PC-3 (cell line): ENCODE data around the gene TRIM38. TPM values are rescaled to one million over a fixed set of nuclear protein-coding genes. Genes with fewer than 3 reads are reported as not detected.

Experiments used
- ATAC-seq: fragments of 200-7000 bp; cut with Tn5 transposase; 2 replicates; pipeline ENCODE4 v1.9.1; 2020; ENCODE audit warnings: mild to moderate bottlenecking, moderate library complexity
- BruUV-seq: library from RNA; stranded (reverse); fragments of 400-500 nt; replicated peaks from 2 replicates; lab custom pipeline; 2021; lab: Mats Ljungman, UMichigan
- CTCF ChIA-PET: fragments of 300-600 bp; sonication (Branson Sonifier 250); formaldehyde crosslinking; loops from one replicate; lab custom pipeline; 2022; ENCODE audit warnings: antibody characterized with exemption; lab: Charles Lee
- POLR2A ChIA-PET: fragments of 300-600 bp; sonication (Branson Sonifier 250); formaldehyde crosslinking; loops from one replicate; lab custom pipeline; 2022; ENCODE audit warnings: antibody characterized with exemption; ENCODE audit not compliant: unreplicated experiment; lab: Charles Lee
- DNase-seq: peaks from one replicate; pipeline ENCODE4 v3.0.0-alpha.2; 2015
- H2AFZ ChIP-seq: fragments of 300-600 bp; sonication (generic); 2 replicates; pipeline ENCODE4 v1.6.0; 2016; ENCODE audit warnings: antibody characterized with exemption, low read length
- H3F3A ChIP-seq: fragments of 300-600 bp; sonication (generic); one replicate; pipeline ENCODE4 v1.6.0; 2017; ENCODE audit warnings: antibody characterized with exemption, low read length, control low read depth, mild to moderate bottlenecking; ENCODE audit not compliant: unreplicated experiment
- H3K27ac ChIP-seq: fragments of 300-600 bp; sonication (generic); 2 replicates; pipeline ENCODE4 v1.5.1; 2016; ENCODE audit warnings: mild to moderate bottlenecking, low read length
- H3K27me3 ChIP-seq: fragments of 300-600 bp; sonication (generic); 2 replicates; pipeline ENCODE4 v1.6.1; 2016; ENCODE audit warnings: low read length, mixed read lengths
- H3K36me3 ChIP-seq: fragments of 300-600 bp; sonication (generic); 2 replicates; pipeline ENCODE4 v1.6.1; 2016; ENCODE audit warnings: low read depth, mixed run types, low read length, mixed read lengths
- H3K4me1 ChIP-seq: fragments of 300-600 bp; sonication (generic); 2 replicates; pipeline ENCODE4 v1.5.1; 2016; ENCODE audit warnings: low read length; ENCODE audit not compliant: insufficient read depth
- H3K4me2 ChIP-seq: fragments of 300-600 bp; sonication (generic); 2 replicates; pipeline ENCODE4 v1.6.0; 2016; ENCODE audit warnings: low read length
- H3K4me3 ChIP-seq: fragments of 300-600 bp; sonication (generic); 2 replicates; pipeline ENCODE4 v1.5.1; 2016; ENCODE audit warnings: mild to moderate bottlenecking, low read length, mixed read lengths
- H3K79me2 ChIP-seq: fragments of 300-600 bp; sonication (generic); 2 replicates; pipeline ENCODE4 v1.6.1; 2017; ENCODE audit warnings: low read length, mixed read lengths
- H3K9ac ChIP-seq: fragments of 300-600 bp; sonication (generic); 2 replicates; pipeline ENCODE4 v1.6.0; 2016; ENCODE audit warnings: mild to moderate bottlenecking, low read length
- H3K9me2 ChIP-seq: fragments of 300-600 bp; sonication (generic); replicated peaks from 2 replicates; pipeline ENCODE4 v1.6.1; 2016; ENCODE audit warnings: mixed run types, low read length, mixed read lengths
- H3K9me3 ChIP-seq: fragments of 300-600 bp; sonication (generic); 2 replicates; pipeline ENCODE4 v1.6.1; 2016; ENCODE audit warnings: low read length, mixed read lengths
- H4K20me1 ChIP-seq: fragments of 300-600 bp; sonication (generic); 2 replicates; pipeline ENCODE4 v1.6.1; 2016; ENCODE audit warnings: low read length, mixed read lengths
- EZH2 ChIP-seq: fragments of 300-600 bp; sonication (generic); IDR thresholded peaks from one replicate; pipeline ENCODE4 v1.6.1; 2017; ENCODE audit warnings: antibody characterized with exemption, mild to moderate bottlenecking, low read length; ENCODE audit not compliant: unreplicated experiment
- EZH2phosphoT487 ChIP-seq: fragments of 300-600 bp; sonication (generic); IDR thresholded peaks from 2 replicates; pipeline ENCODE4 v1.6.1; 2018; ENCODE audit warnings: mild to moderate bottlenecking, antibody characterized with exemption, low read length, borderline replicate concordance
- intact Hi-C: fragments of 100-400 bp; cut with micrococcal nuclease; formaldehyde crosslinking; loops from 2 replicates; pipeline ENCODE4 v1.9.0; 2023
- total RNA-seq: library from RNA; depleted of rRNA; stranded (reverse); fragments of >200 nt; gene quantifications from 2 replicates; pipeline ENCODE4 v1.2.3, GENCODE V29; 2014
- TF ChIP-seq, protein P1 (sequence below): fragments of 300-600 bp; sonication (generic); conservative IDR thresholded peaks from 2 replicates; pipeline ENCODE4 v1.5.1; 2017; ENCODE audit warnings: antibody characterized with exemption, low read depth, mild to moderate bottlenecking, low read length

TRIM38 gene
- total RNA-seq, 1 experiment from 2014 or later: 5.6 TPM

DNA sequence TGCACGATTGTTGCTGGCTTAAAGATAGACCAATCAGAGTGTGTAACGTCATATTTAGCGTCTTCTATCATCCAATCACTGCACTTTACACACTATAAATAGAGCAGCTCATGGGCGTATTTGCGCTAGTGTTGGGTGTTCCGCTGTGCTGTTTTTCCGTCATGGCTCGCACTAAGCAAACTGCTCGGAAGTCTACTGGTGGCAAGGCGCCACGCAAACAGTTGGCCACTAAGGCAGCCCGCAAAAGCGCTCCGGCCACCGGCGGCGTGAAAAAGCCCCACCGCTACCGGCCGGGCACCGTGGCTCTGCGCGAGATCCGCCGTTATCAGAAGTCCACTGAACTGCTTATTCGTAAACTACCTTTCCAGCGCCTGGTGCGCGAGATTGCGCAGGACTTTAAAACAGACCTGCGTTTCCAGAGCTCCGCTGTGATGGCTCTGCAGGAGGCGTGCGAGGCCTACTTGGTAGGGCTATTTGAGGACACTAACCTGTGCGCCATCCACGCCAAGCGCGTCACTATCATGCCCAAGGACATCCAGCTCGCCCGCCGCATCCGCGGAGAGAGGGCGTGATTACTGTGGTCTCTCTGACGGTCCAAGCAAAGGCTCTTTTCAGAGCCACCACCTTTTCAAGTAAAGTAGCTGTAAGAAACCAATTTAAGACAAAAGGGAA lies 57.9 kb downstream of the TRIM38 start:
- TF ChIP-seq, protein P1, sequence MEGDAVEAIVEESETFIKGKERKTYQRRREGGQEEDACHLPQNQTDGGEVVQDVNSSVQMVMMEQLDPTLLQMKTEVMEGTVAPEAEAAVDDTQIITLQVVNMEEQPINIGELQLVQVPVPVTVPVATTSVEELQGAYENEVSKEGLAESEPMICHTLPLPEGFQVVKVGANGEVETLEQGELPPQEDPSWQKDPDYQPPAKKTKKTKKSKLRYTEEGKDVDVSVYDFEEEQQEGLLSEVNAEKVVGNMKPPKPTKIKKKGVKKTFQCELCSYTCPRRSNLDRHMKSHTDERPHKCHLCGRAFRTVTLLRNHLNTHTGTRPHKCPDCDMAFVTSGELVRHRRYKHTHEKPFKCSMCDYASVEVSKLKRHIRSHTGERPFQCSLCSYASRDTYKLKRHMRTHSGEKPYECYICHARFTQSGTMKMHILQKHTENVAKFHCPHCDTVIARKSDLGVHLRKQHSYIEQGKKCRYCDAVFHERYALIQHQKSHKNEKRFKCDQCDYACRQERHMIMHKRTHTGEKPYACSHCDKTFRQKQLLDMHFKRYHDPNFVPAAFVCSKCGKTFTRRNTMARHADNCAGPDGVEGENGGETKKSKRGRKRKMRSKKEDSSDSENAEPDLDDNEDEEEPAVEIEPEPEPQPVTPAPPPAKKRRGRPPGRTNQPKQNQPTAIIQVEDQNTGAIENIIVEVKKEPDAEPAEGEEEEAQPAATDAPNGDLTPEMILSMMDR: no peak
- TF ChIP-seq EZH2 (no peak), EZH2phosphoT487 (no peak)
- Histone ChIP-seq H3K9ac (peak overlapping the region; percentile 93), H3K9me2 (no peaks in the 10 kb centered on the region), H3K36me3 (no peaks in the 10 kb centered on the region), H3K27ac (peak overlapping the region; percentile 90), H3K4me1 (peaks cover 27% of the 10 kb centered on the region), H3K79me2 (no peaks in the 10 kb centered on the region), H3K27me3 (no peaks in the 10 kb centered on the region), H4K20me1 (no peaks in the 10 kb centered on the region), H3K4me3 (peak overlapping the region; percentile 96), H3K9me3 (no peaks in the 10 kb centered on the region), H3K4me2 (peak overlapping the region; percentile 97), H3F3A (peaks cover 9% of the 10 kb centered on the region), H2AFZ (peak overlapping the region; percentile 73)
- ChIA-PET POLR2A (interaction anchor here (0.5 to 3.4 kb wide), 11 partner anchors 10 to 1874 kb away, joined by 3 to 54 read pairs (median 5); a partner anchor contains a TSS), CTCF (no interaction called here)
- DNase-seq: peak; percentile 97
- TSS peak; percentile 96 for BruUV-seq
- ATAC-seq: peak; percentile 59
- intact Hi-C loops: loop anchor here (5.0 kb wide), 1 partner anchor 58 kb away; the partner anchor contains the start of gene TRIM38

GRCh38 chr6:26021001-26021349 lies 58.4 kb downstream of the TRIM38 start:
- TF ChIP-seq EZH2 (no peak), EZH2phosphoT487 (no peak)
- TF ChIP-seq, protein P1: no peak
- CTCF ChIA-PET: no interaction called here
- Histone ChIP-seq H3K4me2 (peak overlapping the region; percentile 97), H3K27me3 (no peaks in the 10 kb centered on the region), H3K9me2 (no peaks in the 10 kb centered on the region), H3K9me3 (no peaks in the 10 kb centered on the region), H3F3A (peaks cover 14% of the 10 kb centered on the region), H3K4me1 (peaks cover 32% of the 10 kb centered on the region), H2AFZ (peak overlapping the region; percentile 73), H3K4me3 (peak overlapping the region; percentile 96), H3K36me3 (no peaks in the 10 kb centered on the region), H4K20me1 (no peaks in the 10 kb centered on the region), H3K9ac (peak overlapping the region; percentile 93), H3K27ac (peak overlapping the region; percentile 90), H3K79me2 (no peaks in the 10 kb centered on the region)
- POLR2A ChIA-PET: interaction anchor here (0.5 to 3.4 kb wide), 6 partner anchors 10 to 1557 kb away, joined by 3 to 54 read pairs (median 6); a partner anchor contains a TSS
- peak; percentile 27 for ATAC-seq
- DNase-seq: peak; percentile 69
- intact Hi-C loops: loop anchor here (5.0 kb wide), 1 partner anchor 59 kb away; the partner anchor contains the start of gene TRIM38
- TSS peak; percentile 28 for BruUV-seq
